ENCODE results near the gene BCL2L1. TPM values are rescaled to one million over a fixed set of nuclear protein-coding genes. Genes with fewer than 3 reads are reported as not detected.
A peak's percentile ranks its signal among the peaks of the same experiment; 100 is the strongest.
"Not testable (repeated sequence)": the region's sequence is repeated elsewhere in the genome, so short reads cannot be mapped to it uniquely, and the experiment has no call there.

BCL2L1 gene
- total RNA-seq, 1 donor from 2014 or later, result 126 TPM

DNA sequence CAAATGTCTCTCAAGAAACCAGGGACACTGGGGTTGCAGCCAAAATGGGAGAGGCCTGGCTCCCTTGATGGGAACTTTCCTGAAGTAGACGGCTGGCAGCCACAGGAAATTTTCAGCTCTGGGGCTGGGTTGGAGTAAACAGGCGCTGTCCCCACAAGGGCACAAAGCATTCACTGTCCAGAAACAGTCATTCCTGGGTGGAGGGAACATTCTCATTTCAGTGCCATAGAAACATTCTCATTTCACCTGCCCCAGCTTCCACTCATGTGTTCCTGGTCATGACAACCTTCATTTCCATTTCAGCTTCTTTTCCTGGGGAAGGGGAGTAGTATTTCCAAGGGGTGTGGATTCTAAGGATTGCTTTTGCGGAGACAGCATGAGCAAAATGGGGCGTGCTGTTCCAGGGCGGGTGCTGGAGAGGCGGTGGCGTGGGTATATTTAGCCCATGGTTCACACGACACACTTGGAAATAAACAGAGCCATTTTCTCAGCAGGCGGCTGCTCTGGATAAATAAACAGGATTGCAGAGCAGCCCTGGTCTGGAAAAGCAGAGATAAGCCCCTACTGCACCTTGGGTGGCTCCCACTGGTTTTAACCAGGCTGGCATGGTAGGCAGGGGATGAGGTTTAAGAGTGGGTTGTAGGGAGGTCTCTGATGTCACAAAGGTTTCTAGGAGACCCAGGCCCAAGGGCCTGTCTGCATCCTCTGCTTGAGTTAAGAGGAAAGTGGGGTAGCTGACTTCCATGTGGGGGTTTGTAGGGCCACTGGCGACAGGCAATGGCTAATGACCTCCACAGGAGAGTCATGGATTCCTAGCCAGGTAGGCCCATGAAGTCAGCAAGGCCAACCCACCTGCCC, 52.1 kb downstream of the BCL2L1 start:
- Histone ChIP-seq H3K4me3 (peak overlapping the region; percentile 13), H3K36me3 (peaks cover 8% of the 10 kb centered on the region), H3K27me3 (ENCODE audit: low read depth) (no peaks in the 10 kb centered on the region), H3K9me3 (no peaks in the 10 kb centered on the region), H3K27ac (peak overlapping the region; percentile 74), H3K4me1 (peaks cover 97% of the 10 kb centered on the region)
- intact Hi-C loops (cut with DNase I), result no loop called here
- ATAC-seq (peak; percentile 26 to 71), DNase-seq (peak; percentile 70)
- TF ChIP-seq, protein P1, sequence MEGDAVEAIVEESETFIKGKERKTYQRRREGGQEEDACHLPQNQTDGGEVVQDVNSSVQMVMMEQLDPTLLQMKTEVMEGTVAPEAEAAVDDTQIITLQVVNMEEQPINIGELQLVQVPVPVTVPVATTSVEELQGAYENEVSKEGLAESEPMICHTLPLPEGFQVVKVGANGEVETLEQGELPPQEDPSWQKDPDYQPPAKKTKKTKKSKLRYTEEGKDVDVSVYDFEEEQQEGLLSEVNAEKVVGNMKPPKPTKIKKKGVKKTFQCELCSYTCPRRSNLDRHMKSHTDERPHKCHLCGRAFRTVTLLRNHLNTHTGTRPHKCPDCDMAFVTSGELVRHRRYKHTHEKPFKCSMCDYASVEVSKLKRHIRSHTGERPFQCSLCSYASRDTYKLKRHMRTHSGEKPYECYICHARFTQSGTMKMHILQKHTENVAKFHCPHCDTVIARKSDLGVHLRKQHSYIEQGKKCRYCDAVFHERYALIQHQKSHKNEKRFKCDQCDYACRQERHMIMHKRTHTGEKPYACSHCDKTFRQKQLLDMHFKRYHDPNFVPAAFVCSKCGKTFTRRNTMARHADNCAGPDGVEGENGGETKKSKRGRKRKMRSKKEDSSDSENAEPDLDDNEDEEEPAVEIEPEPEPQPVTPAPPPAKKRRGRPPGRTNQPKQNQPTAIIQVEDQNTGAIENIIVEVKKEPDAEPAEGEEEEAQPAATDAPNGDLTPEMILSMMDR (IDR thresholded peaks at IDR 0.05), result no peak

DNA sequence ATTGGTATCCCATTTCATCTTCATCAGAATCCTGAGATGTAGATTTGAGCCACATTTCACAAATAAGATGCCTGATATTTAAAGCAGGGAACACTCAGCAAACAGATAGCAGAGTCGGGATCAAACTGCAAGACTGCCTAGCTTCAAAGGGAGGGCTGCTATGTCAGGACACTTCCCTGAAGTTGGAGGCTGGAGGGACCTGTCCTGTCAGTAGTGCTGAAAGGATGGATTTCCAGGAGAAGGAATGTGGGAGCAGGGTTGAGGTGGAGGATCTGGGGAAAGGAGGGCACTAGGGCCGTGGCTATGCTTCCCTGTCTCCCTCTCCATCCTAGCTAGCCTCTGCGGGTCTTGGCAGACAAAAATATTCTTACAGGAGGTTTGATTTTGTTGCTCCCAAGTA, 52.8 kb downstream of the BCL2L1 start:
- Histone ChIP-seq H3K4me3 (no peak overlapping the region), H3K27ac (peak overlapping the region; percentile 74), H3K4me1 (peaks cover 97% of the 10 kb centered on the region), H3K36me3 (peaks cover 15% of the 10 kb centered on the region), H3K9me3 (no peaks in the 10 kb centered on the region), H3K27me3 (ENCODE audit: low read depth) (no peaks in the 10 kb centered on the region)
- DNase-seq (no peak), ATAC-seq (no peak)
- TF ChIP-seq, protein P1 (IDR thresholded peaks at IDR 0.05), result no peak
- intact Hi-C loops (cut with DNase I), result loop anchor here (10.0 kb wide), 1 partner anchor 45 kb away; no protein-coding TSS in a partner anchor

DNA sequence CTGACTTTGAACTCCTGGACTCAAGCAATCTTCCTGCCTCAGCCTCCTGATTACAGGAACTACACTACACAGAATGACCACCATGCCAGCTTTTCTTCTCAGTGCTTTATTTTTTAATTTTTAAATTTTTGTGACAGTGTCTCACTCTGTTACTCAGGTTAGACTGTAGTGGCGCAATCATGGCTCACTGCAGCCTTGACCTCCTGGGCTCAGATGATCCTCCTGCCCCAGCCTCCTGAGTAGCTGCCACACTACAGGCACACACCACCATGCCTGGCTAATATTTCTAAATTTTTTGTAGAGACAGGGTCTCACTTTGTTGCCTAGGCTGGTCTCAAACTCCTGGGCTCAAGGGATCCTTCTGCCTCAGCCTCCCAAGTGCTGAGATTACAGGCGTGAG, 53.7 kb downstream of the BCL2L1 start:
- ATAC-seq; H3K4me3 ChIP-seq; DNase-seq; H3K9me3 ChIP-seq; H3K27me3 ChIP-seq (ENCODE audit: low read depth): not testable (repeated sequence)
- Histone ChIP-seq H3K4me1 (peaks cover 97% of the 10 kb centered on the region), H3K27ac (peak overlapping the region; percentile 74), H3K36me3 (peaks cover 22% of the 10 kb centered on the region)
- intact Hi-C loops (cut with DNase I), result loop anchor here (10.0 kb wide), 1 partner anchor 46 kb away; no protein-coding TSS in a partner anchor

DNA sequence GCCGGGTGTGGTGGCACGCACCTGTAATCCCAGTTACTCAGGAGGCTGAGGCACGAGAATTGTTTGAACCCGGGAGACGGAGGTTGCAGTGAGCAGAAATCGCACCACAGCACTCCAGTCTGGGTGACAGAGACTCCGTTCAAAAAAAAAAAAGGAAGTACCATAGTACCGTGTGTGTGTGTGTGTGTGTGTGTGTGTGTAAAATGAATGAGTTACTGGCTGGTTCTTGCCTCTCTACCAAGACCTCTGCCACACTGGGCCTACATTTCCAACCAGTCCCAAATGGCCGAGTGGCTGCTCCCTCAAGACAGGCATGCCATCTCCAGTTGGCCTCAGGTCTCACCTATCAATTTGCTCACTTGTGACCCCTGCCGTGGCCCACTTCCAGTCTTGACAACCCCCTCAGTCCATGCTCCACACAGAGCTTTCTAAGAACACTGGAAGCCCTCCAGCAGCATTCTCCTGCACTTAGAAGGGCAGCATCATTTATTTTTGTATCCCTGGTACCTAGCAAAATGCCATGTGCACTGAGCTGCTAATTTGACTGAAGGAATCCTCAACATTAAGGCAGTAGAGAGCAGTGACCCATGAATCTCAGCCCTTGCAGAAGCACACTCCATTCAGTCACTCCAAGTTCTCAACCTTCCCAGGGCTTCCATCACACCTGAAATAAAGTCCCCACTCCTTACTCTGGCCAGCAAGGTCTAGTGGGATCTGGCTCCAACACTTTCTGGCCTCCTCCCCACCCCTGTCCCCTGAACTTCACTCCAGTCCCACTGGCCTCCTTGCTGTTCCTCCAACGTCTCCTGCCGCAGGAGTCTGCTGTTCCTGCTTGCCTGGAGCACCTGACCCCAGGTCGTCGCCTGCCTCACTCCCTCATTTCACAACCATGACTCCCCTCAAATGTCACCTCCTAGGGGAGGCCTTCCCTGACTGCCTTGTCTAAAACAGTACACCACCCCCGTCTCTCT, 55.1 kb downstream of the BCL2L1 start:
- TF ChIP-seq, protein P1 (IDR thresholded peaks at IDR 0.05), result no peak
- Histone ChIP-seq H3K27ac (peak overlapping the region; percentile 80), H3K36me3 (peaks cover 25% of the 10 kb centered on the region), H3K4me1 (peaks cover 91% of the 10 kb centered on the region), H3K4me3 (no peak overlapping the region), H3K9me3 (no peaks in the 10 kb centered on the region), H3K27me3 (ENCODE audit: low read depth) (no peaks in the 10 kb centered on the region)
- intact Hi-C loops (cut with DNase I), result loop anchor here (10.0 kb wide), 1 partner anchor 47 kb away; no protein-coding TSS in a partner anchor
- peak in 1 of 2 donors; percentile 50 for ATAC-seq
- no peak for DNase-seq

DNA sequence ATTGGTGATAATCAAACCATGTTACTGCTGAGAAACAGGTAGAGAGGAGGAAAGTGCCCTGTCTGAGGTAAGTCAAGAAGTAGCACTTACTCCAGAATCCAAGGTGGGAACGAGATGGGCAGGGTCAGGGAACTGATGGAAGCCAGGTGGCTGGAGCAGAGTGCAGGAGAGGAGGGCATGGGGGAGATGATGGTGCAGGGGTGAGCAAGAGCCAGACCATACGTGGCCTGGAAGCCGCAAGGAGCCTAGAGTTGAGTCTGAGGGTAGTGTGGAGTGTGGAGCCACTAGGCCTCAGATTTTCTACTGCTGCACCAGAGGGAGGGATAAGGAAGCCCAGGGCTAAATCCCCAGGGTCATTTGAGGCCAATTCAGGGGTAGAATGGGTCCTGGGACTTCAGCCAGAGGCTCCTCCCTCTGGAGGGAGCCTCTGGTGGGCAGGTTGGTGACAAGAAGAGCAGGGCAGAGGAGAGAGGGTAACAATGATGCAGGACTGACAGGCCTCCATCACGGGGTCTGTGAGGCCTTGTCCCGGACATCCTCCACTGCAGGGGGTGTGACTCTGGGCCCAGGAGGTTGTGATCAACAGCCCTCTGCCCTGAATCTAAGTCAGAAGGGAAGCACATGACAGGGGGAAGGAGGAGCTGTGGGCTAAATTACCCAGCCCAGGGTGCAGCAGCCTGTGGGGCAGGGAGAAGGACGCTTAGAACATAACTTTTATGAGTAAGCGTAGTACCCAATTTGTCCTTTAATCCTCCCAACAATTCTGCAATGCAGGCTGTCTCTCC, 56.2 kb downstream of the BCL2L1 start:
- peaks cover 92% of the 10 kb centered on the region for H3K4me1 ChIP-seq
- TF ChIP-seq, protein P1 (IDR thresholded peaks at IDR 0.05), result no peak
- H3K36me3 ChIP-seq, result peaks cover 25% of the 10 kb centered on the region
- peak overlapping the region; percentile 80 for H3K27ac ChIP-seq
- no peaks in the 10 kb centered on the region for H3K9me3 ChIP-seq
- DNase-seq, result peak; percentile 82
- no peak overlapping the region for H3K4me3 ChIP-seq
- H3K27me3 ChIP-seq (ENCODE audit: low read depth), result no peaks in the 10 kb centered on the region
- ATAC-seq, result peak; percentile 41 to 81
- intact Hi-C loops (cut with DNase I), result loop anchor here (10.0 kb wide), 1 partner anchor 48 kb away; no protein-coding TSS in a partner anchor
